ENCODE measurements around the gene FSD1L.

Gene FSD1L

DNA sequence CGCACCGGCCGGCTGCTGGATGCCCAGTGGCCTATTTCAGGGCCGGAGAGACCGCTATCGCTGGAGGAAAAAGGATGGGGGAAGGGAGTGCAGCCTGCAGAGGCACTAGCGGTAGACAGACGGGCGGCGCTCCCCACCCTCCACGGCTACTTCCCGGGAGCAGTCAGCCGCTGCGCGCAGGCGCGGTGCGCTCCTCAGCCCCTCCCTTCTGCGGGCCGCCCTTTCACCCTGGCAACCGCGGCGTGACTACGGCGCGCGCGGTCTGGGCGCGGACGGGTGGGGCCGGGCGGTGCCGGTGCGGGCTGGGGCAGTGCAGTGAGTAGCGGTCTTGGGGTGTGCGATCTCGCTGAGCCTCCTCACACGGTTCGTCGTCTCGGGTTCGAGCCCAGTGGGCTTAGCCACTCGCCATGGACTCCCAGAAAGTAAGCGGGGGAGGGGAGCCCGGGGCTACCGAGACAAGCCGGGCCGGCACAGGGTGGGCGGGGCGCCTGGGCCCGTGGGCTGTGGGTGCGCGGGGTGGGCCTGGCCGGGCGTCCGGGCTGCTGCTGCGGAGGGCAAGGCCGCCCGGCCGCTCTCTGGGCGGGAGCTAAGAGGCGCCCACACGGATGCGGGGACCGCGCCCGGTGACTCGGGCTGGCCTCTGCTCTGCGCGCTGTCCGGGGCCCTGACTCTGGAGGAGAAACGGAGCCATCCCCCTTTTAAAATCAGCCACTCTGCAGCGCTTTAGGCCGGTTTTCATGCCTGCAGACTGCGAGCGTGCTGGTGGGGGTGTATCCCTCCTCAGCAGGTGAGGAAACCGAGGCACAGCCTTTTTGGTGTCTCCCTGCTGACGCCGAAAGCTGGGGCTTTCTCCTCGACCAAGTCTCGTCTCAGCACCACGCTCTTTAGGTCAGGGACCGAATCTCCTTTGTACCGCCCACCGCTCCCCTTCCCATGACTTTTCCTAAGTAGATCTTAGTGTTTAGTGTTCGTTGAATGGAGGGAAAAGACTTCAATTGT is at the start of gene FSD1L (continued):
- TF ChIP-seq ZNF514 (tag by site-specific recombination; IDR thresholded peaks at IDR 0.05) (no peak), PRDM1 (tag by site-specific recombination; IDR thresholded peaks at IDR 0.05) (no peak), ZNF157 (tag by site-specific recombination; IDR thresholded peaks at IDR 0.05) (no peak), ZNF211 (tag by site-specific recombination; IDR thresholded peaks at IDR 0.05; ENCODE audit: low read depth) (no peak), ZNF10 (tag by site-specific recombination; IDR thresholded peaks at IDR 0.05) (peak; percentile 89), ZNF433 (tag by site-specific recombination; IDR thresholded peaks at IDR 0.05; ENCODE audit: low read depth) (no peak), ZFP3 (tag by site-specific recombination; IDR thresholded peaks at IDR 0.05; ENCODE audit: low read depth) (no peak), TRIM28 (IDR thresholded peaks at IDR 0.05; ENCODE audit: borderline replicate concordance, low read length) (no peak), GLIS2 (tag by site-specific recombination; IDR thresholded peaks at IDR 0.05) (no peak), SP7 (tag by site-specific recombination; IDR thresholded peaks at IDR 0.05) (0 out of 2 replicates have a peak, but pooled peaks have one; percentile 9), ZNF548 (tag by site-specific recombination; IDR thresholded peaks at IDR 0.05) (no peak), MYNN (tag by site-specific recombination; IDR thresholded peaks at IDR 0.05; ENCODE audit: borderline replicate concordance) (peak; percentile 57; the same call in 1 of the 2 replicates), YY2 (tag by site-specific recombination; IDR thresholded peaks at IDR 0.05) (no peak), ZNF610 (tag by site-specific recombination; IDR thresholded peaks at IDR 0.05; ENCODE audit: borderline replicate concordance) (peak; percentile 56; the same call in 1 of the 2 replicates), ZNF366 (tag by site-specific recombination; conservative IDR thresholded peaks at IDR 0.05) (no peak), ZNF221 (tag by site-specific recombination; IDR thresholded peaks at IDR 0.05; ENCODE audit: borderline replicate concordance) (no peak)
- TF ChIP-seq, protein P1, sequence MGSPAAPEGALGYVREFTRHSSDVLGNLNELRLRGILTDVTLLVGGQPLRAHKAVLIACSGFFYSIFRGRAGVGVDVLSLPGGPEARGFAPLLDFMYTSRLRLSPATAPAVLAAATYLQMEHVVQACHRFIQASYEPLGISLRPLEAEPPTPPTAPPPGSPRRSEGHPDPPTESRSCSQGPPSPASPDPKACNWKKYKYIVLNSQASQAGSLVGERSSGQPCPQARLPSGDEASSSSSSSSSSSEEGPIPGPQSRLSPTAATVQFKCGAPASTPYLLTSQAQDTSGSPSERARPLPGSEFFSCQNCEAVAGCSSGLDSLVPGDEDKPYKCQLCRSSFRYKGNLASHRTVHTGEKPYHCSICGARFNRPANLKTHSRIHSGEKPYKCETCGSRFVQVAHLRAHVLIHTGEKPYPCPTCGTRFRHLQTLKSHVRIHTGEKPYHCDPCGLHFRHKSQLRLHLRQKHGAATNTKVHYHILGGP (tag by site-specific recombination; IDR thresholded peaks at IDR 0.05), result no peak
- TF ChIP-seq, protein P2, sequence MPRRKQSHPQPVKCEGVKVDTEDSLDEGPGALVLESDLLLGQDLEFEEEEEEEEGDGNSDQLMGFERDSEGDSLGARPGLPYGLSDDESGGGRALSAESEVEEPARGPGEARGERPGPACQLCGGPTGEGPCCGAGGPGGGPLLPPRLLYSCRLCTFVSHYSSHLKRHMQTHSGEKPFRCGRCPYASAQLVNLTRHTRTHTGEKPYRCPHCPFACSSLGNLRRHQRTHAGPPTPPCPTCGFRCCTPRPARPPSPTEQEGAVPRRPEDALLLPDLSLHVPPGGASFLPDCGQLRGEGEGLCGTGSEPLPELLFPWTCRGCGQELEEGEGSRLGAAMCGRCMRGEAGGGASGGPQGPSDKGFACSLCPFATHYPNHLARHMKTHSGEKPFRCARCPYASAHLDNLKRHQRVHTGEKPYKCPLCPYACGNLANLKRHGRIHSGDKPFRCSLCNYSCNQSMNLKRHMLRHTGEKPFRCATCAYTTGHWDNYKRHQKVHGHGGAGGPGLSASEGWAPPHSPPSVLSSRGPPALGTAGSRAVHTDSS (tag by site-specific recombination; IDR thresholded peaks at IDR 0.05), result no peak
- TF ChIP-seq, protein P3, sequence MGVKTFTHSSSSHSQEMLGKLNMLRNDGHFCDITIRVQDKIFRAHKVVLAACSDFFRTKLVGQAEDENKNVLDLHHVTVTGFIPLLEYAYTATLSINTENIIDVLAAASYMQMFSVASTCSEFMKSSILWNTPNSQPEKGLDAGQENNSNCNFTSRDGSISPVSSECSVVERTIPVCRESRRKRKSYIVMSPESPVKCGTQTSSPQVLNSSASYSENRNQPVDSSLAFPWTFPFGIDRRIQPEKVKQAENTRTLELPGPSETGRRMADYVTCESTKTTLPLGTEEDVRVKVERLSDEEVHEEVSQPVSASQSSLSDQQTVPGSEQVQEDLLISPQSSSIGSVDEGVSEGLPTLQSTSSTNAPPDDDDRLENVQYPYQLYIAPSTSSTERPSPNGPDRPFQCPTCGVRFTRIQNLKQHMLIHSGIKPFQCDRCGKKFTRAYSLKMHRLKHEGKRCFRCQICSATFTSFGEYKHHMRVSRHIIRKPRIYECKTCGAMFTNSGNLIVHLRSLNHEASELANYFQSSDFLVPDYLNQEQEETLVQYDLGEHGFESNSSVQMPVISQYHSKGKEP (tag by site-specific recombination; IDR thresholded peaks at IDR 0.05), result no peak
- TF ChIP-seq, protein P4, sequence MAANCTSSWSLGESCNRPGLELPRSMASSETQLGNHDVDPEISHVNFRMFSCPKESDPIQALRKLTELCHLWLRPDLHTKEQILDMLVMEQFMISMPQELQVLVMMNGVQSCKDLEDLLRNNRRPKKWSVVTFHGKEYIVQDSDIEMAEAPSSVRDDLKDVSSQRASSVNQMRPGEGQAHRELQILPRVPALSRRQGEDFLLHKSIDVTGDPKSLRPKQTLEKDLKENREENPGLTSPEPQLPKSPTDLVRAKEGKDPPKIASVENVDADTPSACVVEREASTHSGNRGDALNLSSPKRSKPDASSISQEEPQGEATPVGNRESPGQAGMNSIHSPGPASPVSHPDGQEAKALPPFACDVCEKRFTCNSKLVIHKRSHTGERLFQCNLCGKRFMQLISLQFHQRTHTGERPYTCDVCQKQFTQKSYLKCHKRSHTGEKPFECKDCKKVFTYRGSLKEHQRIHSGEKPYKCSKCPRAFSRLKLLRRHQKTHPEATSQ (tag by site-specific recombination; IDR thresholded peaks at IDR 0.05), result no peak
- TF ChIP-seq, protein P5, sequence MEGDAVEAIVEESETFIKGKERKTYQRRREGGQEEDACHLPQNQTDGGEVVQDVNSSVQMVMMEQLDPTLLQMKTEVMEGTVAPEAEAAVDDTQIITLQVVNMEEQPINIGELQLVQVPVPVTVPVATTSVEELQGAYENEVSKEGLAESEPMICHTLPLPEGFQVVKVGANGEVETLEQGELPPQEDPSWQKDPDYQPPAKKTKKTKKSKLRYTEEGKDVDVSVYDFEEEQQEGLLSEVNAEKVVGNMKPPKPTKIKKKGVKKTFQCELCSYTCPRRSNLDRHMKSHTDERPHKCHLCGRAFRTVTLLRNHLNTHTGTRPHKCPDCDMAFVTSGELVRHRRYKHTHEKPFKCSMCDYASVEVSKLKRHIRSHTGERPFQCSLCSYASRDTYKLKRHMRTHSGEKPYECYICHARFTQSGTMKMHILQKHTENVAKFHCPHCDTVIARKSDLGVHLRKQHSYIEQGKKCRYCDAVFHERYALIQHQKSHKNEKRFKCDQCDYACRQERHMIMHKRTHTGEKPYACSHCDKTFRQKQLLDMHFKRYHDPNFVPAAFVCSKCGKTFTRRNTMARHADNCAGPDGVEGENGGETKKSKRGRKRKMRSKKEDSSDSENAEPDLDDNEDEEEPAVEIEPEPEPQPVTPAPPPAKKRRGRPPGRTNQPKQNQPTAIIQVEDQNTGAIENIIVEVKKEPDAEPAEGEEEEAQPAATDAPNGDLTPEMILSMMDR (tag by site-specific recombination; IDR thresholded peaks at IDR 0.05), result peak; percentile 42; the same call in 1 of the 2 replicates
- TF ChIP-seq, protein P6, sequence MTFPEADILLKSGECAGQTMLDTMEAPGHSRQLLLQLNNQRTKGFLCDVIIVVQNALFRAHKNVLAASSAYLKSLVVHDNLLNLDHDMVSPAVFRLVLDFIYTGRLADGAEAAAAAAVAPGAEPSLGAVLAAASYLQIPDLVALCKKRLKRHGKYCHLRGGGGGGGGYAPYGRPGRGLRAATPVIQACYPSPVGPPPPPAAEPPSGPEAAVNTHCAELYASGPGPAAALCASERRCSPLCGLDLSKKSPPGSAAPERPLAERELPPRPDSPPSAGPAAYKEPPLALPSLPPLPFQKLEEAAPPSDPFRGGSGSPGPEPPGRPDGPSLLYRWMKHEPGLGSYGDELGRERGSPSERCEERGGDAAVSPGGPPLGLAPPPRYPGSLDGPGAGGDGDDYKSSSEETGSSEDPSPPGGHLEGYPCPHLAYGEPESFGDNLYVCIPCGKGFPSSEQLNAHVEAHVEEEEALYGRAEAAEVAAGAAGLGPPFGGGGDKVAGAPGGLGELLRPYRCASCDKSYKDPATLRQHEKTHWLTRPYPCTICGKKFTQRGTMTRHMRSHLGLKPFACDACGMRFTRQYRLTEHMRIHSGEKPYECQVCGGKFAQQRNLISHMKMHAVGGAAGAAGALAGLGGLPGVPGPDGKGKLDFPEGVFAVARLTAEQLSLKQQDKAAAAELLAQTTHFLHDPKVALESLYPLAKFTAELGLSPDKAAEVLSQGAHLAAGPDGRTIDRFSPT (tag by site-specific recombination; IDR thresholded peaks at IDR 0.05), result no peak
- TF ChIP-seq, protein P7, sequence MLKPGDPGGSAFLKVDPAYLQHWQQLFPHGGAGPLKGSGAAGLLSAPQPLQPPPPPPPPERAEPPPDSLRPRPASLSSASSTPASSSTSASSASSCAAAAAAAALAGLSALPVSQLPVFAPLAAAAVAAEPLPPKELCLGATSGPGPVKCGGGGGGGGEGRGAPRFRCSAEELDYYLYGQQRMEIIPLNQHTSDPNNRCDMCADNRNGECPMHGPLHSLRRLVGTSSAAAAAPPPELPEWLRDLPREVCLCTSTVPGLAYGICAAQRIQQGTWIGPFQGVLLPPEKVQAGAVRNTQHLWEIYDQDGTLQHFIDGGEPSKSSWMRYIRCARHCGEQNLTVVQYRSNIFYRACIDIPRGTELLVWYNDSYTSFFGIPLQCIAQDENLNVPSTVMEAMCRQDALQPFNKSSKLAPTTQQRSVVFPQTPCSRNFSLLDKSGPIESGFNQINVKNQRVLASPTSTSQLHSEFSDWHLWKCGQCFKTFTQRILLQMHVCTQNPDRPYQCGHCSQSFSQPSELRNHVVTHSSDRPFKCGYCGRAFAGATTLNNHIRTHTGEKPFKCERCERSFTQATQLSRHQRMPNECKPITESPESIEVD (tag by site-specific recombination; IDR thresholded peaks at IDR 0.05), result no peak
- TF ChIP-seq, protein P8, sequence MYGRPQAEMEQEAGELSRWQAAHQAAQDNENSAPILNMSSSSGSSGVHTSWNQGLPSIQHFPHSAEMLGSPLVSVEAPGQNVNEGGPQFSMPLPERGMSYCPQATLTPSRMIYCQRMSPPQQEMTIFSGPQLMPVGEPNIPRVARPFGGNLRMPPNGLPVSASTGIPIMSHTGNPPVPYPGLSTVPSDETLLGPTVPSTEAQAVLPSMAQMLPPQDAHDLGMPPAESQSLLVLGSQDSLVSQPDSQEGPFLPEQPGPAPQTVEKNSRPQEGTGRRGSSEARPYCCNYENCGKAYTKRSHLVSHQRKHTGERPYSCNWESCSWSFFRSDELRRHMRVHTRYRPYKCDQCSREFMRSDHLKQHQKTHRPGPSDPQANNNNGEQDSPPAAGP (tag by site-specific recombination; IDR thresholded peaks at IDR 0.05), result 0 out of 2 replicates have a peak, but pooled peaks have one; percentile 12
